Measurements from ENCODE around the gene EHF.

- TF ChIP-seq GATA3 (IDR thresholded peaks at IDR 0.05; ENCODE audit: low read depth, low read length) (no peak), GATA2 (IDR thresholded peaks at IDR 0.05; ENCODE audit: low read depth, low read length) (no peak)
Measured at GRCh38 chr11:34606326-34607120, 14.4 kb upstream of the EHF start.
